GM23248 (cell line): ENCODE measurements around the gene KIF25.

ENCODE experiments used
- EZH2 ChIP-seq: fragments of 200-600 bp; sonication (generic); IDR thresholded peaks from 2 replicates; pipeline ENCODE4 v1.6.1; 2018; ENCODE audit warnings: antibody characterized with exemption, mild to moderate bottlenecking; ENCODE audit not compliant: insufficient read depth, poor library complexity, severe bottlenecking
- EZH2phosphoT487 ChIP-seq: fragments of 200-600 bp; sonication (generic); IDR thresholded peaks from 2 replicates; pipeline ENCODE4 v1.6.1; 2018; ENCODE audit warnings: antibody characterized with exemption, moderate library complexity, mild to moderate bottlenecking, low read depth; ENCODE audit not compliant: insufficient read depth

- TF ChIP-seq EZH2: no peak
- no peak for TF ChIP-seq EZH2phosphoT487
These were observed 51.8 kb downstream of the KIF25 start for GRCh38 chr6:168049277-168049676.
